Pulmonary artery endothelial cell (primary cell): ENCODE results near the gene SLC43A2. TPM values are rescaled to one million over a fixed set of nuclear protein-coding genes. Genes with fewer than 3 reads are reported as not detected.
"Not testable (repeated sequence)": the region's sequence is repeated elsewhere in the genome, so short reads cannot be mapped to it uniquely, and the experiment has no call there.

Experiments used
- DNase-seq: peaks from one replicate; pipeline ENCODE4 v3.0.0-alpha.2; 2011; ENCODE audit warnings: low read depth, low spot score
- total RNA-seq: library from RNA; depleted of rRNA; stranded (reverse); fragments of >200 nt; gene quantifications from 2 replicates; pipeline ENCODE4 v1.2.3, GENCODE V29; 2014

The SLC43A2 gene
- total RNA-seq, 1 donor from 2014 or later = 24.5 TPM

DNA sequence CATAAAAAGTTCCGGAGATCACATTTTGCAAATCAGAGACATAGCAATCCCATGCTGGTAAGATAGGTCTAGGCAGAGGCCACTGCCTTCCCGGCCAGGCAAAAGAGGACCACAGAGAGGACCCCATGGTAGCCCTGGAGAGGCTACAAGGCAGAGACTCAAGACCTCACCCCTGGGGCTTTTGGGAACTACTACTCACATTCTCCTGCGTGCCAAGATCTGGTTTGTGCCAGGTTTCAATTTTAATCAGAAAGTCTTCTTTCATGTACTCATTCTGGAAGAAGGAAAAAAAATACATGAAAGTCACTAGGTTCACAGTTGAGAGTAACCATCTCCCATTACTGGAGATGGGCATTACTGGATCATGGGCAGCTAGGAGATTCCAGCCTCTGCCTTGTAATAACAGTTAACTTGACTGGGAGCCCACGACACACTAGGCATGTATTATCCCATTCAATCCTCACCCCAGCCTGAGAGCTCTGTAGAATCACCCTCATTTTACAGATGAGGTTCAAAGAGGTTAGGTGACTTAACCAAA, 87.2 kb downstream of the SLC43A2 start:
- DNase-seq = no peak

GRCh38 chr17:1539811-1540210, 88.8 kb downstream of the SLC43A2 start:
- no peak for DNase-seq

GRCh38 chr17:1535737-1536136, 92.9 kb downstream of the SLC43A2 start:
- DNase-seq = no peak

DNA sequence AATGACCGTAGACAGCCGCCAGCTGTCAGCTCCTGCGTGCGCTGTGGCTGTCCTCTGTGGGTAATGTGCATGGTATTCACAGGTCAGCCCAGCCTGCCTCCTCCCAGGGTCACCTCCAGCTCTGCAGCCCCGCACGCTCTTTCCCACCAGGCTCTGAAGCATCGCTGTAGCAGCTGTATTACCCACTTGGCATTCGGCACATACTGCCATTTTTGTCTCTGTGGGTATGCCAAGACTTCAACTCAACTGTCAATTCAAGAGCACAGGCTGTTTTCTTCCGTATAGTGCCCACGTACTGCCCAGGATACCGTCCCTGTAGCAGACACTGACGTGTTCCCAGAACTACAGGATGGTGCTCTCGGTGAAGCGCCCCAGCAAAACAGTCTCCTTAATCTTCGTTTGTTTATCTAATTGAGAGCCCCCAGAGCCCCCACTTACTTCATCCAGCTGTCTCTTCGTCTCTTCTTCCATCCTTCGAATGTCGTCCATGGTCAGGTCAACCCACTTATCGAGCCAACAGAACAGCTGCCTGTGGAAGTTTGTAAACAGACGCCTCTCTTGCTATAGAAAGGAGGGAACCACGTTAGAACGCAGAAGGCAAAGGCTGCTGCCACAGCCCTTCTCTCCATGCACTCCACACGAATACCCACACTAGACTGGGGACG, 94.8 kb downstream of the SLC43A2 start:
- DNase-seq = no peak

DNA sequence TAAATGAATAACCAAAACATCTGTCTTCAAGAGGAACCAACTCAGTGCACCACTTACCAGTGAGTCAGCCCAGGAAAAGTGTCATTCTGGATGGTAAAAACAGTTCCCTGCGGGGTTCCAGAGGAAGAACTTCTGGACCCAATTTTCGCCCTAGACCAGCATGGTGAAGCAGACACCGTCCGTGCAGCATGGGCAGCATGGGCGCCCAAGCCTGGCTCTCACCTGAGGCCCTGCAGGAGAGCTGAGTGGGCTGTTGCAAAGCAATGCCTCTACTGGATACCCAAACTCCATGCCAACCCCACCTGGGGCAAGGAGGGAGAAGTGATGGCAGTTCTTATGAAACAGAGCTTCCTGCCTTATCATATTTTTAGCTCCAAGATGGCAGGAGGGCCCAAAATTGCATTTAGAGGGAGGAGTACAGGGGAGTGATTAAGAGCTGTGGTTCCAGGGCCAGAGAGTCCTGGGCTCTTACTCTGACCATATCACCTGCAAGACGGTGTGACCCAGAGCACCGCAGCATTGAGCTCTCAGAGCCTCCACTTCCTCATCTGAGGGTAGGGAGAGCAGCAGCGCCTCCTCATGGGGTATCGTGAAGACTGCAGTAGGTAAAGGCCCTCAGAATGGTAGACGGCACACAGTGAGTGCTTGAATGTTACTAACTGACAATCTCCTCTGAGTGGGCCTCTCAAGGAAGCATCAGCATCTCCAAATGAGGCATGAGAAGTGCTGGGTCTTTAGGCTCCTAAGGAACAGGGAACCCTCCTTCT, 95.6 kb downstream of the SLC43A2 start:
- DNase-seq = no peak

DNA sequence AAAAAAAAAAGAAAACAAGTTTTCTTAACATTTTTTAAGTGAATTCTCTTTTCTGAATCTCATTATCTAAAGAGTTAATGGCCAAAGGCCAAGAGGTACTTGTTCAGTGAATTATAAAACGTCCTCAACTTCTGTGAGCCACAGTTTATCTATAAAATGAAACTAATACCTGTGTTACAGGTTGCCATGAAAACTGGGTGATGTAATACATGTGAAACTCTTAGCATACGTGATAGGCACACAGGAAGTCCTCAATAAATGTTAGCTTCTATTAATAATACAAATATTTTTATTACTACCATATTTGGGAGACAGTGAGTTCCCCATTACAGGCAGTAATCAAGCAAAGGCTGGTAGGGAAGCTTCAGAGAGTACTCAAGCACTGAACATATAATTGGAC, 98.8 kb downstream of the SLC43A2 start:
- no peak for DNase-seq

DNA sequence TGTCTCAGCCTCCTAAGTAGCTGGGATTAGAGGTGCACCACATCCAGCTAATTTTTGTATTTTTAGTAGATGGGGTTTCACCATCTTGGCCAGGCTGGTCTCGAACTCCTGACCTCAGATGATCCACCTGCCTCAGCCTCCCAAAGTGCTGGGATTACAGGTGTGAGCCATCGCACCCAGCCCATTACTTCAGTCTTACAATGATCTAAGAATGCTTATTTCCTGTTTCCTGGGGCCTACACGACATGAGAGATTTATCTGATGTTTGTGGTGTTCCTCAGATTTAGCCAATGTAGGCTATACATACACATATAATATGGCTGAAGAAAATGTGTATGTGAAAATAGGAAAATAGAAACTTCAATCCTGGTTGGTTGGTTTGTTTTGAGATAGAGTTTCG, 101.8 kb downstream of the SLC43A2 start:
- not testable (repeated sequence) for DNase-seq

- DNase-seq = no peak
Measured at GRCh38 chr17:1522626-1523025, 106.0 kb downstream of the SLC43A2 start.

DNA sequence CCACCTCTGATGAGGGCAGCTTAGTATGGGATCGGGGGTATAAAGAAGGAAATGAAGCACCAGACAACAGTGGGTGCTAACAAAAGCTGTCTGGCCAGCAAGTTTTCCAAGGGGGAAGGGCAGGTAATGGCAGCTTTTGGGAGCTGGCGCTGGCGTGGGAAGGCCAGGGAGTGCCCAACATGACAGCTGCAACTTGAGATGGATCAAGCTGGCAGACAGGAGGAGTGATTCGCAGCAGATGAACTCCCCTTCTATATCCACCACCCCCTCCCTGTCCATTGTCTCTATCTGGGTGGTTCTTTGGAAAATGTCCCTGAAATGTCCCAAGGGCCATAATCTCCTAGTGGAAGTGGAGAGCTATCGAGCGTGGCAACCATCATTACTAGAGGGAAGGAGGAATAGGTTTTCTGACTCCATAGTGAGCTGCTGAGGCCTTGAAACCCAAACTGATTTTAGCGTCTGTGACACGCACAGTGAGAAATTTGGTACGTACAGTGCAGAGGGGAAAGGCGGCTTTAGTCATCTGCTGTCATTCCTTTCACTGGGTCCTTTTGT, 107.5 kb downstream of the SLC43A2 start:
- no peak for DNase-seq

DNA sequence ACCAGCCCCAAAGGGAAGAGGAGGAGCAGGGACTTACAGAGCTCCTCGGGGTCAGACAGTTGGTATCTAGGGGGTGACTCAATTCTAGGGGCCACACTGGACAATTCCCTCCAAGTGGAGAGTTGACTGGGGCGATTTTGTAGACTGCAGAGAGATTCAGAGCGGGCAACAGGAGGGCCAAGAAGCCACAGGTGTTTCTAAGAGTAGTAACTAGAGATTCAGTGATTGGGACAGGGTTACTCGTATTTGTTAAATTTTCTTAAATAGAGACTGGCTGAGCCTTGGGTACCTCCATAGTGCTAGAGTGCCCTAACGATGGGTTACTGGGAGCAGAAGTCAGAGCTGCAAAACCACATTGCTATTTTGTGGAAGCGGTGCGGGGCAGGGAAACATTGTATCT, 109.0 kb downstream of the SLC43A2 start:
- DNase-seq = no peak

Other genes starting within 250 kb of the SLC43A2 start
- gene YWHAE, start 228.6 kb downstream of the SLC43A2 start, total RNA-seq = 487 and 687 TPM in 2 replicates
- 158 and 171 TPM in 2 replicates for gene CRK, start 172.6 kb downstream of the SLC43A2 start, total RNA-seq
- gene MYO1C, start 136.1 kb downstream of the SLC43A2 start, total RNA-seq = 211 and 252 TPM in 2 replicates
- 51.5 and 54.3 TPM in 2 replicates for gene INPP5K, start 112.2 kb downstream of the SLC43A2 start, total RNA-seq
- gene PITPNA, start 66.0 kb downstream of the SLC43A2 start, total RNA-seq = 27.7 and 33.6 TPM in 2 replicates
- 101 and 117 TPM in 2 replicates for gene SCARF1, start 16.9 kb upstream of the SLC43A2 start, total RNA-seq
- gene RILP, start 21.0 kb upstream of the SLC43A2 start, total RNA-seq = 10.3 and 13.1 TPM in 2 replicates
- 98.5 and 117 TPM in 2 replicates for gene PRPF8, start 56.0 kb upstream of the SLC43A2 start, total RNA-seq
- 1.7 and 1.9 TPM in 2 replicates for gene TLCD2, start 81.5 kb upstream of the SLC43A2 start, total RNA-seq
- 13.8 and 15.6 TPM in 2 replicates for gene WDR81, start 95.9 kb upstream of the SLC43A2 start, total RNA-seq
- not detected in 2 replicates for gene SERPINF2, start 114.0 kb upstream of the SLC43A2 start, total RNA-seq
- 0.13 TPM in 1 of 2 replicates, not detected in the other for gene SERPINF1, start 133.2 kb upstream of the SLC43A2 start, total RNA-seq
- 10.6 and 12.2 TPM in 2 replicates for gene SMYD4, start 201.1 kb upstream of the SLC43A2 start, total RNA-seq
- gene RPA1, start 201.2 kb upstream of the SLC43A2 start, total RNA-seq = 57.0 and 64.2 TPM in 2 replicates